GM10266 (cell line): ENCODE measurements around the gene AMT.
"Not testable (repeated sequence)": the region's sequence is repeated elsewhere in the genome, so short reads cannot be mapped to it uniquely, and the experiment has no call there.

Experiments used
- DNase-seq: peaks from one replicate; pipeline ENCODE4 v3.0.0; 2012; ENCODE audit errors: extremely low spot score
- TF ChIP-seq, protein P1 (sequence below): IDR thresholded peaks from 2 replicates; pipeline ENCODE4 v1.5.1; 2012; ENCODE audit warnings: mild to moderate bottlenecking, low read depth; ENCODE audit not compliant: control insufficient read depth, insufficient read depth; ENCODE audit errors: missing control alignments

Gene AMT

GRCh38 chr3:49401766-49402165, 20.5 kb downstream of the AMT start:
- DNase-seq, result no peak

GRCh38 chr3:49399461-49399860, 22.8 kb downstream of the AMT start:
- DNase-seq, result no peak
- TF ChIP-seq, protein P1, sequence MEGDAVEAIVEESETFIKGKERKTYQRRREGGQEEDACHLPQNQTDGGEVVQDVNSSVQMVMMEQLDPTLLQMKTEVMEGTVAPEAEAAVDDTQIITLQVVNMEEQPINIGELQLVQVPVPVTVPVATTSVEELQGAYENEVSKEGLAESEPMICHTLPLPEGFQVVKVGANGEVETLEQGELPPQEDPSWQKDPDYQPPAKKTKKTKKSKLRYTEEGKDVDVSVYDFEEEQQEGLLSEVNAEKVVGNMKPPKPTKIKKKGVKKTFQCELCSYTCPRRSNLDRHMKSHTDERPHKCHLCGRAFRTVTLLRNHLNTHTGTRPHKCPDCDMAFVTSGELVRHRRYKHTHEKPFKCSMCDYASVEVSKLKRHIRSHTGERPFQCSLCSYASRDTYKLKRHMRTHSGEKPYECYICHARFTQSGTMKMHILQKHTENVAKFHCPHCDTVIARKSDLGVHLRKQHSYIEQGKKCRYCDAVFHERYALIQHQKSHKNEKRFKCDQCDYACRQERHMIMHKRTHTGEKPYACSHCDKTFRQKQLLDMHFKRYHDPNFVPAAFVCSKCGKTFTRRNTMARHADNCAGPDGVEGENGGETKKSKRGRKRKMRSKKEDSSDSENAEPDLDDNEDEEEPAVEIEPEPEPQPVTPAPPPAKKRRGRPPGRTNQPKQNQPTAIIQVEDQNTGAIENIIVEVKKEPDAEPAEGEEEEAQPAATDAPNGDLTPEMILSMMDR, result no peak

More at GRCh38 chr3:49401766-49402165, 20.5 kb downstream of the AMT start:
- TF ChIP-seq, protein P1, result no peak

DNA sequence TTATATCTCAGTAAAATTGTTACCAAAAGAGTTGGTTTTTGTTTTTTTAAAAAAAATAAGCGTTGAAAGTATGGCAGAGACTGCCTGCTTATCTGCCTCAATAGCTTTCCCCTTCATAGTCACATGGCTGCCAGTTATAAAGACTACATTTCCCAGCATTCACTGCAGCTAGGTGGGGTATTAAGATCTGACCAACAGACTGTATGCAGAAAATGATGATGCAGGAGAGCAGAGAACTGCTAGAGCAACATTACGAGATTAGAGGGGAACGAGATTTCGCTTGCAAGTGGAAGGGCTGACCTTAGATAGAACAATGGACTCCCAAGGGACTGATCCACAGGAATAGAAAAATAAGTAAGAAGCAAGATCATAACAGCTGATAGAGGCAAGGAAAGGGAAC, 24.8 kb downstream of the AMT start:
- DNase-seq, result no peak

GRCh38 chr3:49391310-49391709, 31.0 kb downstream of the AMT start:
- DNase-seq, result not testable (repeated sequence)

More for the DNA sequence above, 24.8 kb downstream of the AMT start:
- TF ChIP-seq, protein P1, result no peak

DNA sequence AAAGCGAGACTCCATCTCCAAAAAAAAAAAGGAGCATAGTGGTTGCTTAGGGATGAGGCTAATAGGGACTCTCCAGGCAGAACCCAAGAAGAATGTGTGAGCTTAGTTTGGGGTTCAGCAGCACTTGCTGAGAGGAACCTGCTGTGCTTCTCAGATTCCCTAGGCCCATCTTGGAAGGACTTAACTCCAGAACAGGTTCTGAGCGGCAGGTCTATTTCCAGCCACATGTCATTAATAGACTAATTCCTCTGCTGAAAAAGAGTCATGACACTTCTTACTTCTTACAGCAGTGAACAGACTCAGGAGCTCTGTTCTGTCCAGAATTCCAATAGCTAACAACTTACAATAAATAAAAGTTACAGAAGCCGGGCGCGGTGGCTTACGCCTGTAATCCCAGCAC, 33.0 kb downstream of the AMT start:
- DNase-seq, result no peak
- TF ChIP-seq, protein P1, result no peak

GRCh38 chr3:49388289-49388820, 33.9 kb downstream of the AMT start:
- no peak for DNase-seq
- TF ChIP-seq, protein P1, result no peak

DNA sequence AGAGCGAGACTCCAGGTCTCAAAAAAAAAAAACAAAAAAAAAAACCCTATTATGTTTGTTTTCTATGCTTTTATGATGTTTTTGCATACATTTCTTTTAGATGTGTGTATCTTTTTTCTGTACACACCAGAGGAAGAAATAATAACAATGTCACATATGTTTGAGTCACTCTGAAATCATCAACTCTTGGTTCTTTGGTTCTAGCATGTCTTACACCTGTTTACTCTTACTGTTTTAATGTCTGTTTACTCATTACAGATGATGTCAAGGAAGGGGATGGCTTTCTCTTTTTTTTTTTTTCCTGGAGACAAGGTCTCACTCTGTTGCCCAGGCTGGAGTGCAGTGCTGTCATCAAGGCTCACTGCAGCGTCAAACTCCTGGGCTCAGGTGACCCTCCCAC, 34.6 kb downstream of the AMT start:
- DNase-seq, result no peak
- TF ChIP-seq, protein P1, result no peak

DNA sequence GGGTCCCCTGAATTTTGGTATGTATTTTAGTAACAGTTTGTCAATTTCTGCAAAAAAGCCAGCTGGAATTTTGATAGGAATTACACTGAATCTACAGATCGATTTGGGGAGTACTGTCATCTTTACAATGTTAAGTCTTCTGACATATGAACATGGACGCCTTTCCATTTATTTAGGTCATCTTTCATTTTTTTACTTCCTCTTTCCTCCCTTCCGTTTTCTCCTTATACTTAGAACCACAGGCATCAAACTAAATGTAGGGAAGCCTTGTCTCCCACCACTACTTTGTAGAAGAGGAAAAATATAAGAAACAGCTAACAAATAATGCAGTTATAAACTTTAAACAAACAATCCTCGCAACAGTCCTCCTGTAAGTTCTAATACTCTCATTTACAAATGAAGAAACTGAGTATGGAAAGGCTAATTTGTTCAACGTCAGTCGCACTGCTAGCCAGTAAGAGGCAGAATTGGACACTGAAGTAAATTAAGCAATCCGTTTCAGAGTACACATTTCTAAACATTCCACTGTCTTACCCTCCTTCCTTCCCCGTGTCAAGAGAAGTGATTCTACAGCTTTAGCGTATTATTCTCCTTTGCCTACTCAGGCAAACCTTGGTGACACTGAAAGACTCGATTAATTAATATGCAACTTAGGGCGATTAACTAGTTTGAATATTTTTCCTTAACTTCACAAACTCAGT, 36.1 kb downstream of the AMT start:
- TF ChIP-seq, protein P1, result no peak
- no peak for DNase-seq
